K562 treated with DMSO at 1 percent for 24 hours (cell line): ENCODE measurements around the gene PSMD3. TPM values are rescaled to one million over a fixed set of nuclear protein-coding genes. Genes with fewer than 3 reads are reported as not detected.

Source experiments
- total RNA-seq: library from RNA; unstranded; fragments of 300-600 nt; gene quantifications from 2 replicates; pipeline ENCODE4 v1.2.3, GENCODE V29; 2022; ENCODE audit warnings: low read depth; ENCODE audit not compliant: insufficient read depth

PSMD3 gene
- 272 and 279 TPM in 2 replicates for total RNA-seq

DNA sequence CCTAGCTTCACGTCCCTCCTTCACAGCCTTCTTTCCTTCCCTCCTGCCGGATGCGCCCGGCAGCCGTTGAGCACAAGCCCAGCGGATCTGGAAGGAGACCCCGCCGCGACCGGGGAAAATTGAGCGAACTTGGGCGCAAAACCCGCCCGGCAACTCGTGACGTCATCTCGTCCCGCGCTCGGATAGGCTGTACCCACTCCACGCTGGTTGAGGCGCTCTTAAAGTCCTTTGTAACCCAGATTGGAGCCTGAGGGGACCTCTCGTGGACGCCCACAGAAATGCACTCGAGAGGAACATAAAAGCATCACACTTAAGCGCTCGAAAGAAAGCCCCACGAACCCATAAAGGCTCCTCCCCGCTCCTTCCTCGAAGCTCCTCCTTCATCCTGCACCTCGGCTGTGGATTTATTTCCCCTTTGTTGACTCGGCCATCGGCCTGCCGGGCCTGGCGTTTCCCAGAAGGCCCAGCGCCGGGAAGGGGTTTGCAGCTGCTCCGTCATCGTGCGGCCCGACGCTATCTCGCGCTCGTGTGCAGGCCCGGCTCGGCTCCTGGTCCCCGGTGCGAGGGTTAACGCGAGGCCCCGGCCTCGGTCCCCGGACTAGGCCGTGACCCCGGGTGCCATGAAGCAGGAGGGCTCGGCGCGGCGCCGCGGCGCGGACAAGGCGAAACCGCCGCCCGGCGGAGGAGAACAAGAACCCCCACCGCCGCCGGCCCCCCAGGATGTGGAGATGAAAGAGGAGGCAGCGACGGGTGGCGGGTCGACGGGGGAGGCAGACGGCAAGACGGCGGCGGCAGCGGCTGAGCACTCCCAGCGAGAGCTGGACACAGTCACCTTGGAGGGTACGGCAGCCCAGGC, at the start of gene PSMD3:
PSMD3 (plus strand) TSS at position 457 of the 856 bp plus-strand sequence; CDS start at position 621, 164 bp downstream.

DNA sequence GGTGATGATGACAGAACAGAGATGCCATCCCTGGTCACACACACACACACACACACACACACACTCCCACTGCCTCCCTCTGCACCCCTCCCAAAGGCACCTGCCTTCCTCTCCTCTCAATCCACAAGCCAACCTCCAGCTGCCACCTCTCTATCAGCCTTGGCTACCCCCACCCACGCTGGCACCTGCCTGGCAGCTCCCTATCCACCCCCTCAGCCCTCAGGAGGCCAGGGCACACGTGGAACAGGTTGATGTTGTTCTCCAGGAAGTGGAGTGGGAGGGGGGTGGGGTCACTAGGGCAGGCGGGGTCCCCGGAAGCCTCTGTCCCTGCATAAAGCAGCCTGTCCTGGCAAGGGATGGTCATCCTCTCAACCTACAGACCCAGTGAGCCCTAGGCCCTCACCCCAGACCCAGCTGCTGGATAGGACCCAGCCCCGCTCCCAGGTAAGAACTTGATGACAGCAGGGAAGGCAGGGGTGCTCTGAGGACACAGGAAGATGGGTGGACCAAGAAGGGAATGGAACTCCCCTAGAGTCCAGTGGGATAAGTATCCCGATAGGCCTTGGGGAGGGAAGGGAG, 17.9 kb upstream of the PSMD3 start, which contains the start of gene GSDMA:
GSDMA (plus strand) TSS at position 363 of the 579 bp plus-strand sequence. CDS start 2,684 bp downstream, outside the sequence.

DNA sequence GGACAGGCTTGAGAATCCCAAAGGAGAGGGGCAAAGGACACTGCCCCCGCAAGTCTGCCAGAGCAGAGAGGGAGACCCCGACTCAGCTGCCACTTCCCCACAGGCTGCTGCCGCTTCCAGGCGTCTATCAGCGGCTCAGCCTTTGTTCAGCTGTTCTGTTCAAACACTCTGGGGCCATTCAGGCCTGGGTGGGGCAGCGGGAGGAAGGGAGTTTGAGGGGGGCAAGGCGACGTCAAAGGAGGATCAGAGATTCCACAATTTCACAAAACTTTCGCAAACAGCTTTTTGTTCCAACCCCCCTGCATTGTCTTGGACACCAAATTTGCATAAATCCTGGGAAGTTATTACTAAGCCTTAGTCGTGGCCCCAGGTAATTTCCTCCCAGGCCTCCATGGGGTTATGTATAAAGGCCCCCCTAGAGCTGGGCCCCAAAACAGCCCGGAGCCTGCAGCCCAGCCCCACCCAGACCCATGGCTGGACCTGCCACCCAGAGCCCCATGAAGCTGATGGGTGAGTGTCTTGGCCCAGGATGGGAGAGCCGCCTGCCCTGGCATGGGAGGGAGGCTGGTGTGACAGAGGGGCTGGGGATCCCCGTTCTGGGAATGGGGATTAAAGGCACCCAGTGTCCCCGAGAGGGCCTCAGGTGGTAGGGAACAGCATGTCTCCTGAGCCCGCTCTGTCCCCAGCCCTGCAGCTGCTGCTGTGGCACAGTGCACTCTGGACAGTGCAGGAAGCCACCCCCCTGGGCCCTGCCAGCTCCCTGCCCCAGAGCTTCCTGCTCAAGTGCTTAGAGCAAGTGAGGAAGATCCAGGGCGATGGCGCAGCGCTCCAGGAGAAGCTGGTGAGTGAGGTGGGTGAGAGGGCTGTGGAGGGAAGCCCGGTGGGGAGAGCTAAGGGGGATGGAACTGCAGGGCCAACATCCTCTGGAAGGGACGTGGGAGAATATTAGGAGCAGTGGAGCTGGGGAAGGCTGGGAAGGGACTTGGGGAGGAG, 34.7 kb downstream of the PSMD3 start, which contains the start of gene CSF3:
CSF3 (plus strand) TSS at position 436 of the 993 bp plus-strand sequence; CDS start at position 471, 35 bp downstream.

Other genes starting within 250 kb of the PSMD3 start
- gene GRB7, start 242.9 kb upstream of the PSMD3 start, total RNA-seq: 8.2 and 10.4 TPM in 2 replicates
- 0.05 and 0.24 TPM in 2 replicates for gene IKZF3, start 116.5 kb upstream of the PSMD3 start, total RNA-seq
- gene ZPBP2, start 112.6 kb upstream of the PSMD3 start, total RNA-seq: not detected in 2 replicates
- 4.0 and 4.1 TPM in 2 replicates for gene GSDMB, start 62.2 kb upstream of the PSMD3 start, total RNA-seq
- 35.1 and 36.0 TPM in 2 replicates for gene ORMDL3, start 53.2 kb upstream of the PSMD3 start, total RNA-seq
- gene LRRC3C, start 53.1 kb upstream of the PSMD3 start, total RNA-seq: not detected in 2 replicates
- not detected in 2 replicates for gene GSDMA, start 17.8 kb upstream of the PSMD3 start, total RNA-seq
- gene CSF3, start 34.6 kb downstream of the PSMD3 start, total RNA-seq: not detected in 2 replicates
- gene MED24, start 73.6 kb downstream of the PSMD3 start, total RNA-seq: 98.1 and 109 TPM in 2 replicates
- 21.8 and 22.5 TPM in 2 replicates for gene THRA, start 82.2 kb downstream of the PSMD3 start, total RNA-seq
- gene NR1D1, start 119.8 kb downstream of the PSMD3 start, total RNA-seq: 5.0 and 5.3 TPM in 2 replicates
- gene MSL1, start 141.2 kb downstream of the PSMD3 start, total RNA-seq: 33.4 and 35.6 TPM in 2 replicates
- gene CASC3, start 159.7 kb downstream of the PSMD3 start, total RNA-seq: 38.5 and 40.2 TPM in 2 replicates
- gene RAPGEFL1, start 196.7 kb downstream of the PSMD3 start, total RNA-seq: 2.4 and 2.6 TPM in 2 replicates
- gene WIPF2, start 238.5 kb downstream of the PSMD3 start, total RNA-seq: 11.5 and 15.5 TPM in 2 replicates